ENCODE results near the gene TAOK3.

DNA sequence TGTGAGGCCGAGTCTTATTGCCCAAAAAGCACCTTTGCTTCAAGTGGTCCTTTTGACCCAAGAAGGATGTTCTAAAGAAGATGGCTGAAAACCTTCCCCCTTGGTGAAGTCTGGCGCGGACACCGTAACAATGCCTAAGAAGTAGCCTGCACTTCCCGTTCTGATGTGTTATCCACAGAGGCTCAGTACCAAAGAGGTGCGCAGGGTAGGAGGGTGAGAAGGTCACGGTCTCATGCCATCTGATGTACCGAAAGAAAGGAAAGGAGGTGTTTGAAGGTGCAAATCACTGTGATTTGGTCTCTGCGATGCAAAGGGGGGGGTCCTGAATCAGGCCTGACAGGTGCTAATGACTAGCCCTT, 226.9 kb downstream of the TAOK3 start:
- TF ChIP-seq EZH2phosphoT487 (IDR thresholded peaks at IDR 0.05; ENCODE audit: low read depth) = no peak
- TF ChIP-seq, protein P1, sequence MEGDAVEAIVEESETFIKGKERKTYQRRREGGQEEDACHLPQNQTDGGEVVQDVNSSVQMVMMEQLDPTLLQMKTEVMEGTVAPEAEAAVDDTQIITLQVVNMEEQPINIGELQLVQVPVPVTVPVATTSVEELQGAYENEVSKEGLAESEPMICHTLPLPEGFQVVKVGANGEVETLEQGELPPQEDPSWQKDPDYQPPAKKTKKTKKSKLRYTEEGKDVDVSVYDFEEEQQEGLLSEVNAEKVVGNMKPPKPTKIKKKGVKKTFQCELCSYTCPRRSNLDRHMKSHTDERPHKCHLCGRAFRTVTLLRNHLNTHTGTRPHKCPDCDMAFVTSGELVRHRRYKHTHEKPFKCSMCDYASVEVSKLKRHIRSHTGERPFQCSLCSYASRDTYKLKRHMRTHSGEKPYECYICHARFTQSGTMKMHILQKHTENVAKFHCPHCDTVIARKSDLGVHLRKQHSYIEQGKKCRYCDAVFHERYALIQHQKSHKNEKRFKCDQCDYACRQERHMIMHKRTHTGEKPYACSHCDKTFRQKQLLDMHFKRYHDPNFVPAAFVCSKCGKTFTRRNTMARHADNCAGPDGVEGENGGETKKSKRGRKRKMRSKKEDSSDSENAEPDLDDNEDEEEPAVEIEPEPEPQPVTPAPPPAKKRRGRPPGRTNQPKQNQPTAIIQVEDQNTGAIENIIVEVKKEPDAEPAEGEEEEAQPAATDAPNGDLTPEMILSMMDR (IDR thresholded peaks at IDR 0.05; ENCODE audit: low read depth, low read length) = no peak
